GM13976 (cell line): ENCODE data around the gene SIRT1.
"Not testable (repeated sequence)": the region's sequence is repeated elsewhere in the genome, so short reads cannot be mapped to it uniquely, and the experiment has no call there.

ENCODE experiments used
- DNase-seq: peaks from one replicate; pipeline ENCODE4 v3.0.0; 2012; ENCODE audit warnings: low spot score
- in situ Hi-C: fragments of 300-500 bp; cut with MboI; formaldehyde crosslinking; loops from one replicate; pipeline ENCODE4 v1.12.0; 2022; ENCODE audit warnings: low sequenced_read_pairs, mixed read lengths, inconsistent platforms; ENCODE audit not compliant: unreplicated experiment
- TF ChIP-seq, protein P1 (sequence below): IDR thresholded peaks from 2 replicates; pipeline ENCODE4 v1.5.1; 2012; ENCODE audit warnings: borderline replicate concordance, mild to moderate bottlenecking; ENCODE audit not compliant: insufficient read depth; ENCODE audit errors: extremely low read depth, missing control alignments, control extremely low read depth

SIRT1 gene

DNA sequence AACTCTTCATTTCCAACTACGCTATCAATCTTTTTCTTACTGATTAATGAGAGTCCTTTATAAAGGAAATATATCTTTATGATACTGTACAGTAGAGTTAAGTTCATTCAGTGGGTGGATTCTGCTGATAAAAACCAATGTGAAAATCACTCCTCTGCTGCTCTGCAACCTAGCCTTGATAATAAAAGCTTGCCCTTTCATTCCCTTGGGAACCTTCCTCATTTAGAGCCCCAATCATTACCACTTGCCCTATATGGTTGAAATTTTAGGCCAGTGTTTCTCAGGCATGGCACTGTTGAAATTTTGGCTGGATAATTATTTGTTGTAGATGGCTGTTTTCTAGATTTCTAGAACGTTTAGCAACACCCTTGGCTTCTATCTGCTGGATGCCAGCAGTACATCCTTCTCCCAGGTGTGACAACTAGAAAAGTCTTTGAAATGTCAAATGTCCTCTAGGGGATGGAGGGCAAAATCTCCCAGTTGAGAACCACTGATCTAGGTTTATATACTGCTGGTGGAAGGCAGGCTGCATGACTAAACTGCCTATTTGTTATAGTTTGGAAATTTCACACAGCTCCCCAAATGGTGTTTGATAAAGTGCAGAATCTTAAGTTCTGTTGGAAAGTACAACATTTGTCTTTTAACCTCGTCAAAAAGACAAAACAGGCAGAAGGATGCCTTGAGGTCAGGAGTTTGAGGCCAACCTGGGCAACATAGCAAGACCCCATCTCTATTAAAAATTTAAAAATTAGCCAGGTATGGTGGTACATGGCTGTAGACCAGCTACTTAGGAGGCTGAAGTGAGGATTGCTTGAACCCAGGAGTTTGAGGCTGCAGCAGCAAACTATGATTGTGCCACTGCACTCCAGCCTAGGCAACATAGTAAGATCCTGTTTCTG is 8.9 kb upstream of the SIRT1 start:
- DNase-seq = no peak
- in situ Hi-C loops = no loop called here

DNA sequence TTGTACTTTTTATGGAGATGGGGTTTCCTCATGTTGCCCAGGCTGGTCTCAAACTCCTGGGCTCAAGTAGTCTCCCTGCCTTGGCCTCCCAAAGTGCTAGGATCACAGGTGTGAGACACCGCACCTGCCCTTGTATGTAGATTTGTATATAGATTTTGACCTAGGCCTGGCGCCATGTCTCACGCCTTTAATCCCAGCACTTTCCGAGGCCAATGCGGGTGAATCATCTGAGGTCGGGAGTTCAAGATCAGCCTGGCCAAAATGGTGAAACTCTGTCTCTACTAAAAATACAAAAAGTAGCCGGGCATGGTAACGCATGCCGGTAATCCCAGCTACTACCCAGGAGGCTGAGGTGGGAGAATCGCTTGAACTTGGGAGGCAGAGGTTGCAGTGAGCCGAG is 7.0 kb upstream of the SIRT1 start:
- in situ Hi-C loops, DNase-seq: not testable (repeated sequence)

More for the DNA sequence above, 8.9 kb upstream of the SIRT1 start:
- TF ChIP-seq, protein P1, sequence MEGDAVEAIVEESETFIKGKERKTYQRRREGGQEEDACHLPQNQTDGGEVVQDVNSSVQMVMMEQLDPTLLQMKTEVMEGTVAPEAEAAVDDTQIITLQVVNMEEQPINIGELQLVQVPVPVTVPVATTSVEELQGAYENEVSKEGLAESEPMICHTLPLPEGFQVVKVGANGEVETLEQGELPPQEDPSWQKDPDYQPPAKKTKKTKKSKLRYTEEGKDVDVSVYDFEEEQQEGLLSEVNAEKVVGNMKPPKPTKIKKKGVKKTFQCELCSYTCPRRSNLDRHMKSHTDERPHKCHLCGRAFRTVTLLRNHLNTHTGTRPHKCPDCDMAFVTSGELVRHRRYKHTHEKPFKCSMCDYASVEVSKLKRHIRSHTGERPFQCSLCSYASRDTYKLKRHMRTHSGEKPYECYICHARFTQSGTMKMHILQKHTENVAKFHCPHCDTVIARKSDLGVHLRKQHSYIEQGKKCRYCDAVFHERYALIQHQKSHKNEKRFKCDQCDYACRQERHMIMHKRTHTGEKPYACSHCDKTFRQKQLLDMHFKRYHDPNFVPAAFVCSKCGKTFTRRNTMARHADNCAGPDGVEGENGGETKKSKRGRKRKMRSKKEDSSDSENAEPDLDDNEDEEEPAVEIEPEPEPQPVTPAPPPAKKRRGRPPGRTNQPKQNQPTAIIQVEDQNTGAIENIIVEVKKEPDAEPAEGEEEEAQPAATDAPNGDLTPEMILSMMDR = no peak

DNA sequence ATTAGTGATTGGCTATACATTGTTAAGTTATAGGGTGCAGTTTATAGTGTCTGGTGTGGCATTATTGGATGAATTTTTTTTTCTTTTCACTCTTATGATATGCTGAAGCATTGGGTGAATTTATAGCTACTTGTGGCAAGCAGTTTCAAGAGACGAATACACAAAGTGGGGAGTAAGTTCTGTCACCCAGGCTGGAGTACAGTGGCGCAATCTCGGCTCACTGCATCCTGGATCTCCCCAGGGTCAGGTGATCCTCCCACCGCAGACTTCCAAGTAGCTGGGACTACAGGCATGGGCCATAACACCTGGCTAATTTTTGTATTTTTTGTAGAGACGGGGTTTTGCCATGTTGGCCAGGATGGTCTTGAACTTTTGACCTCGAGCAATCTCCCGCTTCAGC is 6.3 kb upstream of the SIRT1 start:
- in situ Hi-C loops = no loop called here
- TF ChIP-seq, protein P1 = no peak
- no peak for DNase-seq

DNA sequence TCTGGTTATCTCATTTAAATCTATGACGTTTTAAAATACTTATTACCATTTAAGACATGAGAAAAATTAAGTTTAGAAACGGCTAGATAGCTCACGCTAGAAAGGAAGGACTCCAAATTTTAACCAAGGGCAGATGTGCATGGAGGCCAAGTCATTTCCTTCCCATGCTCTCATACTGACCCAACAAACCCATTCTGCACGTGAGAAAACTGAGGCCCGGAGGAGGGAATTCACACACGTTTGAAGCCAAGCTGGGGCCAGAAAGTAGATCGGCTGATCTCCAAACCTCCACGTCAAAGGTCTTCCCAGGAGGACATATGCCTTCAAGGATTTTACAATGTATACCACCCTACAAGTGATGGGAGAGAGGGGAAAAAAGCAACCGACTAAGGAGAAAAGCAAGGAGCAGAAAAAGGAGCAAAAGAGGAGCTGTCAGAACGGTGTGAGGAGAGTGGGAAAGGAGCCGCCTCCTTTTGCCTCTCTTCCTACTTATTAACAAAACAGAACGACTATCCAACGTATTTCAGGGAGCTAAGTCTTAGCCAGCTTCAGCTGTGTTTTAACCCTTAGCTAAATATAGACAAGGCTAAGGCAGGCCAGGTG is 645 bp upstream of the SIRT1 start:
- peak; percentile 31 for DNase-seq
- TF ChIP-seq, protein P1 = no peak
- in situ Hi-C loops = no loop called here

DNA sequence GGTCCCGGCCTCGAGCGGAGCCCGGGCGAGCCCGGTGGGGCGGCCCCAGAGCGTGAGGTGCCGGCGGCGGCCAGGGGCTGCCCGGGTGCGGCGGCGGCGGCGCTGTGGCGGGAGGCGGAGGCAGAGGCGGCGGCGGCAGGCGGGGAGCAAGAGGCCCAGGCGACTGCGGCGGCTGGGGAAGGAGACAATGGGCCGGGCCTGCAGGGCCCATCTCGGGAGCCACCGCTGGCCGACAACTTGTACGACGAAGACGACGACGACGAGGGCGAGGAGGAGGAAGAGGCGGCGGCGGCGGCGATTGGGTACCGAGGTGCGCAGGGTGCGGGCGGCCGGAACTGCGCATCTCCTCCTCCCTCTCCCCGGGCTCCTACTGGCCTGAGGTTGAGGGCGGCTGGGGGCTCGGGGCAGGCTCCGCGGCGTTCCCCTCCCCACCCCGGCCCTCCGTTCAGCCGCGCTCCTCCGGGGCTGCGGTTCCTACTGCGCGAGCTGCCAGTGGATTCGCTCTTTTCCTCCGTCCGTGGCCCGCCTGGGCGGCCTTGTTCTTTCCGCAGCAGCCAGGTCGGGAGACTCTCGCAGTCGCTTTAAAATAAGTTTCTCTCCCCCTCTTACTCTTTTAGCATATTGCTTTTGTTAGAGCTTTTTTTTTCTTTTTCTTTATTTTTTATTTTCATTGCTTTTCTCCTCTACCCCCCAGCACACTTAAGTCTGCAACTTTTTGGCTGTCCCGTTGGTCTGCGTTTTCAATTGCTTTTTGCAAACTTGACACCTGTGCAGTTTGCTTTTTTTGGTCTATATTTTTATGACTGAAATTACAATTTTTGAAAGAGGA is 600 bp downstream of the SIRT1 start:
- TF ChIP-seq, protein P1 = no peak
- in situ Hi-C loops = no loop called here
- peak; percentile 84 for DNase-seq

DNA sequence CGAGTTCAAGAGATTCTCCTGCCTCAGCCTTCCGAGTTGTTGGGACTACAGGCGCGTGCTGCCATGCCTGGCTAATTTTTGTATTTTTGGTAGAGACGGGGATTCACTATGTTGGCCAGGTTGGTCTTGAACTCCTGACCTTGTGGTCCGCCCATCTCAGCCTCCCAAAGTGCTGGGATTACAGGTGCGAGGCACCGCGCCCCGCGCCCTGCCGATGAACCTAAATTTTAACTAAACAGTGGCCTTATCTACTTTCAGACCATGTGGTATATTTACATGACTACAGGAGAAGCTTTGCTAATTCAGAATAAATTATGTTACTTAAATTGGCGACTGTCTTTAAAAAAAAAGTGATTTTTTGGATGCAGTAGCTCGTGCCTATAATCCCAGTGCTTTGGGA is 9.2 kb downstream of the SIRT1 start:
- in situ Hi-C loops = no loop called here
- TF ChIP-seq, protein P1 = no peak
- no peak for DNase-seq
